T-cell (primary cell): ENCODE measurements around the gene ACTG2. TPM values are rescaled to one million over a fixed set of nuclear protein-coding genes. Genes with fewer than 3 reads are reported as not detected.

Experiments used
- ATAC-seq, 4 experiments: fragments of 200-7000 bp in 3 of 4; fragments of 150-1000 bp in 1 of 4; cut with Tn5 transposase; replicated peaks in 1 of 4; 1 replicate in 3 of 4; 2 replicates in 1 of 4; pipeline ENCODE4 v1.10.0; 2021; ENCODE audit warnings: moderate library complexity in 3 of 4, mild to moderate bottlenecking in 2 of 4, moderate number of reproducible peaks in 1 of 4
- CTCF ChIA-PET, 2 donors: fragments of 300-600 bp; sonication (Branson Sonifier 250); formaldehyde crosslinking; loops; one replicate each; lab custom pipeline; 2022; ENCODE audit warnings: antibody characterized with exemption in 2 of 2; lab: Charles Lee
- POLR2A ChIA-PET, 2 donors: fragments of 300-600 bp; sonication (Branson Sonifier 250); formaldehyde crosslinking; loops; one replicate each; lab custom pipeline; 2022; ENCODE audit warnings: antibody characterized with exemption in 2 of 2; lab: Charles Lee
- DNase-seq, 35 experiments: peaks; one replicate each; pipeline versions ENCODE4 v3.0.0 to v3.0.0-alpha.2; 2013 to 2023
- H3K27ac ChIP-seq: one replicate; pipeline ENCODE4 v1.5.1; 2013; ENCODE audit warnings: low read length
- H3K27me3 ChIP-seq, 2 experiments: replicated peaks in 1 of 2; 1 replicate in 1 of 2; 2 replicates in 1 of 2; pipeline versions ENCODE4 v1.6.1 to v1.7.0; 2013; ENCODE audit warnings: low read length in 1 of 2, mixed read lengths in 1 of 2; ENCODE audit not compliant: control insufficient read depth in 2 of 2, insufficient read depth in 2 of 2; ENCODE audit errors: extremely low read depth in 1 of 2
- H3K36me3 ChIP-seq, 2 donors: 1 replicate in 1 of 2; 2 replicates in 1 of 2; pipeline versions ENCODE4 v1.6.1 to v1.7.0; 2013; ENCODE audit warnings: low read length in 1 of 2; ENCODE audit not compliant: control insufficient read depth in 2 of 2, insufficient read depth in 1 of 2; ENCODE audit errors: extremely low read depth in 1 of 2
- H3K4me1 ChIP-seq, 2 experiments: 1 replicate in 1 of 2; 2 replicates in 1 of 2; pipeline versions ENCODE4 v1.6.1 to v1.7.0; 2013; ENCODE audit warnings: low read length in 2 of 2, mixed read lengths in 1 of 2; ENCODE audit not compliant: insufficient read depth in 2 of 2, control insufficient read depth in 1 of 2; ENCODE audit errors: extremely low read depth in 1 of 2
- H3K4me3 ChIP-seq, 2 donors: 1 replicate in 1 of 2; 2 replicates in 1 of 2; pipeline versions ENCODE4 v1.5.1 to v1.7.0; 2013; ENCODE audit warnings: mild to moderate bottlenecking in 2 of 2, low read length in 1 of 2, moderate library complexity in 1 of 2; ENCODE audit not compliant: control insufficient read depth in 1 of 2; ENCODE audit errors: extremely low read depth in 1 of 2
- H3K9me3 ChIP-seq: 2 replicates; pipeline ENCODE4 v1.7.0; 2013
- H3K27ac Mint-ChIP-seq, 2 donors: one replicate each; pipeline ENCODE4 v1.8.0; 2020 to 2021; ENCODE audit warnings: mild to moderate bottlenecking in 2 of 2, mixed read lengths in 2 of 2
- H3K27me3 Mint-ChIP-seq, 2 donors: one replicate each; pipeline ENCODE4 v1.8.0; 2021 to 2022; ENCODE audit warnings: mixed read lengths in 2 of 2
- H3K36me3 Mint-ChIP-seq: one replicate; pipeline ENCODE4 v1.8.0; 2021; ENCODE audit warnings: mixed read lengths
- H3K4me1 Mint-ChIP-seq, 3 donors: one replicate each; pipeline ENCODE4 v1.8.0; 2020 to 2022; ENCODE audit warnings: mixed read lengths in 3 of 3, mild to moderate bottlenecking in 1 of 3
- H3K4me3 Mint-ChIP-seq, 3 donors: one replicate each; pipeline ENCODE4 v1.8.0; 2020 to 2022; ENCODE audit warnings: mild to moderate bottlenecking in 3 of 3, mixed read lengths in 3 of 3, moderate library complexity in 3 of 3
- H3K9me3 Mint-ChIP-seq, 3 donors: one replicate each; pipeline ENCODE4 v1.8.0; 2020 to 2022; ENCODE audit warnings: mixed read lengths in 3 of 3
- WGBS: methylation state at CpG from one replicate; pipeline ENCODE4 v1.1.5; 2013; ENCODE audit warnings: missing lambda C conversion rate; ENCODE audit not compliant: insufficient coverage; 5-methylcytosine and 5-hydroxymethylcytosine counted together
- total RNA-seq, 35 experiments: library from RNA in 6 of 35; stranded (reverse) in 6 of 35; fragments of 120-200 nt in 1 of 35; gene quantifications; one replicate each; pipeline versions ENCODE4 v1.2.1 to v1.2.4 and lab custom pipeline; 2013 to 2026

ACTG2 gene
- total RNA-seq, 5 donors from 2014 or later (not counting 1 experiment from before 2014, with no cell fraction given): 0.79 to 1.3 (median 0.95) TPM; not detected in 2

- H3K36me3 Mint-ChIP-seq: peaks cover 58% of the 10 kb centered on the region
- no peaks in the 10 kb centered on the region for H3K9me3 Mint-ChIP-seq
- H3K4me3 Mint-ChIP-seq: no peak overlapping the region
- H3K27me3 Mint-ChIP-seq: no peaks in the 10 kb centered on the region
- ATAC-seq (no peak), DNase-seq (no peak)
- H3K27ac ChIP-seq: no peak overlapping the region
- no peak overlapping the region for H3K4me3 ChIP-seq
- no peaks in the 10 kb centered on the region for H3K4me1 ChIP-seq
- H3K4me1 Mint-ChIP-seq: no peaks in the 10 kb centered on the region
- H3K27me3 ChIP-seq: no peaks in the 10 kb centered on the region
- peaks cover 9 to 72% of the 10 kb centered on the region in 2 donors for H3K36me3 ChIP-seq
- POLR2A ChIA-PET: no interaction called here
- H3K9me3 ChIP-seq: no peaks in the 10 kb centered on the region
- CTCF ChIA-PET: no interaction called here
- H3K27ac Mint-ChIP-seq: no peak overlapping the region
Measured at GRCh38 chr2:73856214-73856613, 36.6 kb upstream of the ACTG2 start.

- no peak overlapping the region for H3K27ac Mint-ChIP-seq
- no peak overlapping the region for H3K27ac ChIP-seq
- H3K4me1 ChIP-seq: no peaks in the 10 kb centered on the region
- H3K9me3 ChIP-seq: no peaks in the 10 kb centered on the region
- ChIA-PET POLR2A (no interaction called here), CTCF (no interaction called here)
- peaks cover 76% of the 10 kb centered on the region for H3K36me3 Mint-ChIP-seq
- H3K36me3 ChIP-seq: peaks cover 22 to 75% of the 10 kb centered on the region in 2 donors
- DNase-seq (no peak), ATAC-seq (no peak)
- no peaks in the 10 kb centered on the region for H3K27me3 Mint-ChIP-seq
- H3K4me1 Mint-ChIP-seq: no peaks in the 10 kb centered on the region
- H3K27me3 ChIP-seq: no peaks in the 10 kb centered on the region
- WGBS: no CpG with 5 or more reads among the region's 6 CpGs
- no peak overlapping the region for H3K4me3 Mint-ChIP-seq
- H3K4me3 ChIP-seq: no peak overlapping the region
- H3K9me3 Mint-ChIP-seq: no peaks in the 10 kb centered on the region
Measured at GRCh38 chr2:73859721-73860586, 32.9 kb upstream of the ACTG2 start.

GRCh38 chr2:73862987-73863386 is 29.8 kb upstream of the ACTG2 start:
- Mint-ChIP-seq H3K27me3 (no peaks in the 10 kb centered on the region), H3K4me1 (no peaks in the 10 kb centered on the region), H3K27ac (no peak overlapping the region), H3K36me3 (peaks cover 68% of the 10 kb centered on the region), H3K9me3 (no peaks in the 10 kb centered on the region), H3K4me3 (no peak overlapping the region)
- Histone ChIP-seq H3K4me1 (no peaks in the 10 kb centered on the region), H3K4me3 (no peak overlapping the region), H3K27ac (no peak overlapping the region), H3K9me3 (no peaks in the 10 kb centered on the region), H3K36me3 (peaks cover 18 to 72% of the 10 kb centered on the region in 2 donors), H3K27me3 (no peaks in the 10 kb centered on the region)
- DNase-seq (no peak), ATAC-seq (no peak)
- WGBS: 100% methylated on average over 1 of the region's 2 CpGs
- CTCF ChIA-PET: interaction anchor here in 1 of 2 donors (0.6 kb wide), 1 partner anchor 296 kb away, joined by 3 read pairs; no protein-coding TSS in a partner anchor
- POLR2A ChIA-PET: interaction anchor here in 1 of 2 donors (0.6 kb wide), 1 partner anchor 24 kb away, joined by 3 read pairs; no protein-coding TSS in a partner anchor

DNA sequence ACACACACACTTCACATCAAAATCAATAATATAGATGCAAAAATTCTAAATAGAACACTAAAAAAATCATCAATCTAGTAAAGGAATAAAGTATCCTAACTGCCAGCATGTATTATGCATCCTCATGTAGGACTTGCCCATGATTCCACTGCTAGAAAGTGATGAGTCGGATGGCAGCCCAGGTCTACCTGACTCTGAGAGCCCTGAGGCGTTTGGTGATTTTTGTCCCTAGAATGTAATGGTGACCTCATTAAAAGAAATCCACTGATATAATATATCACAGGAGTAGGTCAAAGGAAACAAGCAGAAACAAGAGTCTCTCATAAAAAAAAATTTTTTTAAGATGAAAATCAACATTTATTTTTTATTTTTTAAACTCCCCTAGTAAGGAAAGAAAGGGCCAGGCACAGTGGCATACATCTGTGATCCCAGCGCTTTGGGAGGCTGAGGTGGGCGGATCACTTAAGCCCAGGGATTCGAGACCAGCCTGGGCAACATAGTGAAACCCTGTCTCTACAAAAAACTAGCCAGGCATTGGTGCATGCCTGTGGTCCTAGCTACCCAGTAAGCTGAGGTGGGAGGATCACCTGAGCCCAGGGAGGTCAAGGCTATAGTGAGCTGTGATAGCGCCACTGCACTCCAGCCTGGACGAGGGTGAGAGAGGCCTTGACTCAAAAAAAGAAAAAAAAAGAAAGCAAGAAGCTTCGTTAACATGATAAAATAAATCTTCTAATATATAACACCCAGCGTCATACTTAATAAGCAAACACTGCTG is 24.4 kb upstream of the ACTG2 start:
- WGBS: 100% methylated on average over 1 of the region's 9 CpGs
- H3K4me3 Mint-ChIP-seq: no peak overlapping the region
- DNase-seq (no peak), ATAC-seq (no peak)
- H3K4me3 ChIP-seq: no peak overlapping the region
- peaks cover 44% of the 10 kb centered on the region for H3K36me3 Mint-ChIP-seq
- no peaks in the 10 kb centered on the region for H3K9me3 ChIP-seq
- no peaks in the 10 kb centered on the region for H3K9me3 Mint-ChIP-seq
- no peaks in the 10 kb centered on the region for H3K27me3 Mint-ChIP-seq
- H3K4me1 Mint-ChIP-seq: no peaks in the 10 kb centered on the region
- ChIA-PET CTCF (interaction anchor here in 1 of 2 donors (0.9 kb wide), 1 partner anchor 10 kb away, joined by 3 read pairs; no protein-coding TSS in a partner anchor), POLR2A (no interaction called here)
- peaks cover 15 to 31% of the 10 kb centered on the region in 2 donors for H3K36me3 ChIP-seq
- no peaks in the 10 kb centered on the region for H3K4me1 ChIP-seq
- H3K27ac Mint-ChIP-seq: no peak overlapping the region
- no peaks in the 10 kb centered on the region for H3K27me3 ChIP-seq
- no peak overlapping the region for H3K27ac ChIP-seq

GRCh38 chr2:73870084-73870483 is 22.7 kb upstream of the ACTG2 start:
- Mint-ChIP-seq H3K4me3 (no peak overlapping the region), H3K9me3 (no peaks in the 10 kb centered on the region), H3K36me3 (peaks cover 29% of the 10 kb centered on the region), H3K27ac (no peak overlapping the region), H3K27me3 (no peaks in the 10 kb centered on the region), H3K4me1 (no peaks in the 10 kb centered on the region)
- ATAC-seq (no peak), DNase-seq (no peak)
- CTCF ChIA-PET: no interaction called here
- Histone ChIP-seq H3K4me3 (no peak overlapping the region), H3K27ac (no peak overlapping the region), H3K27me3 (no peaks in the 10 kb centered on the region), H3K4me1 (no peaks in the 10 kb centered on the region), H3K9me3 (no peaks in the 10 kb centered on the region), H3K36me3 (peaks cover 9 to 16% of the 10 kb centered on the region in 2 donors)
- 93% methylated on average over 4 of the region's 4 CpGs for WGBS
- POLR2A ChIA-PET: no interaction called here

GRCh38 chr2:73877071-73877802 is 15.6 kb upstream of the ACTG2 start:
- Histone ChIP-seq H3K27ac (no peak overlapping the region), H3K9me3 (no peaks in the 10 kb centered on the region), H3K27me3 (no peaks in the 10 kb centered on the region), H3K36me3 (peaks cover 0 to 2% of the 10 kb centered on the region in 2 donors), H3K4me1 (no peaks in the 10 kb centered on the region), H3K4me3 (no peak overlapping the region)
- Mint-ChIP-seq H3K27me3 (no peaks in the 10 kb centered on the region), H3K4me3 (no peak overlapping the region), H3K27ac (no peak overlapping the region), H3K4me1 (no peaks in the 10 kb centered on the region), H3K36me3 (peaks cover 5% of the 10 kb centered on the region), H3K9me3 (no peaks in the 10 kb centered on the region)
- DNase-seq (no peak), ATAC-seq (no peak)
- POLR2A ChIA-PET: no interaction called here
- WGBS: 70% methylated on average over 4 of the region's 9 CpGs
- CTCF ChIA-PET: no interaction called here
